Heart left ventricle (tissue), 13 donors: ENCODE data around the gene IQCC.

ENCODE experiments used
- CTCF ChIP-seq, 12 donors: fragments of 200-600 bp; sonication (generic) in 4 of 12; IDR thresholded peaks; one replicate each; pipeline versions ENCODE4 v1.5.0 to v1.8.0; 2018 to 2022; ENCODE audit warnings: antibody characterized with exemption in 12 of 12, mild to moderate bottlenecking in 5 of 12
- POLR2A ChIP-seq, 2 donors: fragments of 450-650 bp; IDR thresholded peaks; one replicate each; pipeline ENCODE4 v1.6.1; 2017; ENCODE audit warnings: antibody characterized with exemption in 2 of 2, mild to moderate bottlenecking in 2 of 2, moderate library complexity in 2 of 2
- donor health status: ischemic (EF 13 %, LVEDD 7.1; RV severe dilation, severe dysfunction).
- donor health status: DM: no; HTN: yes; CAD: no.
- donor health status: DM: no; HTN: no; CAD: no.
- donor health status: ischemic (EF 25% LVEDD 6.9; RV normal size, moderate dysfunction).
- donor health status: ischemic (EF 25% LVEDD 5.7; RV mildly dilated, moderate dysfunction).
- donor health status: ischemic (EF 35%, LVEDD 5.7; RV mildly dilated, moderate dysfunction).
- donor health status: nonischemic (EF 11% LVEDD 7.7; RV severe dilation, severe dysfunction).
- donor health status: DM: yes; HTN: yes; CAD: no.
- donor health status: PGD.
- donor health status: ischemic (EF 29% LVEDD 5.4; RV normal size, mild dysfunction).
- donor health status: nonischemic (EF 23%, LVEDD 6.1; RV moderate dilation, normal function).

DNA sequence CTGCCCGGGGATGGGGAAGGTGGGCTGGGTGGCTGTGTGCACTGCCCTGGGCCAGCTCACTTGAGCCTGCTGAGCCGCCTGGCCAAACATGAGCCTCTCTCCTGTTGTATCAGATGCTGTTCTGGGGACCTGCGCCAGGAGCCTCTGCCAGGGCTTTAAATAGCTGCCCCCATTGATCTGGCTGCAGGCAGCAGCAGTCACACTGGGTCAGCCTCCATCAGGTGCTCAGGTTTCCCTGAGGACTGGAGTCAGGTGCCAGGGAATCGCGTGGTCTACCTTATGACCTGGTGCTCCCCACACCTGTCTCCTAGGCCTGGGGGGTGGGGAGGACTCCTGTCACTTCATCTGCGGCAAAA is 5.8 kb upstream of the IQCC start:
- TF ChIP-seq CTCF (IDR thresholded peaks at IDR 0.05) (no peak), POLR2A (IDR thresholded peaks at IDR 0.05) (no peak)
